ENCODE data around the gene CALML6. TPM values are rescaled to one million over a fixed set of nuclear protein-coding genes. Genes with fewer than 3 reads are reported as not detected.

The CALML6 gene
- total RNA-seq, 2 experiments from 2014 or later: 0.54 to 5.1 TPM

DNA sequence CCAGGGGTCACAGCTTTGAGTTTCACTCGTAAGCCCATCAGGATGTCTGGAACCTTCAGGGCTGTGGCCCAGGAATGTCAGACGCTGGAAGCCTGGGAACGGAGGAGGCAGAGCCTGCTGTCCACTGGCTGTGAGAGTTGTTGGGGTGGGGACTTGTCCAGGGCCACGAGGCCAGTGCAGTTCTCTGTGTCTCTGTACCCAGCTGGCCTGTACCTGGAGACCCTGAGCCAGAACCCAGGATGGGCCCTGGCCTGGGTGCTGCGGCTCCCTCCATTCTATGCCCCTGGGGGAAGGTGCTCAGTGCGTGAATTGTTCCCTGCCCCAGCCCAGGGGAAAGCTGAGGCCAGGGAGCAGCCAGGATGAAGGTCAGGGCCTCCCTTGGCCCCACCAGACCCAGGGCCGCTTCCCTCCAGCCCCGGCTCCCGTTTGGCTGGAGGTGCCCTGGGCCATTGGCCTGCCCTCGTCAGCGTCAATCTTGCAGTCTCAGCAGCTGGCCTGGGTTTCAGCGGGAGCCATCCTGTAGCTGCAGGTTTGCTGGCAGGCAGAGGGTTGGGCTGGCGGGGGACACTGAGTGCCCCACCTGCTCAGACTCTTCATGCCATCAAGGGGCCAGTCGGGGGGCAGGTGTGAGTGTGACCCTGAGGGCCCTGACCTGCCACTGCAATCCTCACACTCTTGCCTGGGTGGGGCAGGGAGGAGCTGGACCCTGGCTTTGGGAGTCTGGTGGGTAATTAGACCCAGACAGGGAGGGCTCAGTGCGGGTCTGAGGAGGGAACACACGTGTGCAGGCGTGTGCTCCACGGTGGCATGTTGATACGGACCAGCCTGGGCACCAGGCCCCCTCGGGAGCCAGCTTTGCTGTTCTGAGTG, 724 bp upstream of the CALML6 start:
- ChIA-PET POLR2A (no interaction called here), CTCF (ENCODE audit: unreplicated experiment) (no interaction called here)
- H3K9me2 ChIP-seq (ENCODE audit: insufficient read depth, low read length): no peaks in the 10 kb centered on the region
- no peak overlapping the region for H2AFZ ChIP-seq (ENCODE audit: low read length)
- no peak overlapping the region for H3K4me3 ChIP-seq (ENCODE audit: low read depth, low read length, poor library complexity, severe bottlenecking)
- intact Hi-C loops (cut with micrococcal nuclease; ENCODE audit: unreplicated experiment): no loop called here
- no TSS peak for BruUV-seq (replicated peaks)
- no peaks in the 10 kb centered on the region for H3K9me3 ChIP-seq (ENCODE audit: low read length)
- no peak overlapping the region for H3K27ac ChIP-seq (ENCODE audit: low read depth, low read length, poor library complexity, severe bottlenecking)
- TF ChIP-seq, protein P1, sequence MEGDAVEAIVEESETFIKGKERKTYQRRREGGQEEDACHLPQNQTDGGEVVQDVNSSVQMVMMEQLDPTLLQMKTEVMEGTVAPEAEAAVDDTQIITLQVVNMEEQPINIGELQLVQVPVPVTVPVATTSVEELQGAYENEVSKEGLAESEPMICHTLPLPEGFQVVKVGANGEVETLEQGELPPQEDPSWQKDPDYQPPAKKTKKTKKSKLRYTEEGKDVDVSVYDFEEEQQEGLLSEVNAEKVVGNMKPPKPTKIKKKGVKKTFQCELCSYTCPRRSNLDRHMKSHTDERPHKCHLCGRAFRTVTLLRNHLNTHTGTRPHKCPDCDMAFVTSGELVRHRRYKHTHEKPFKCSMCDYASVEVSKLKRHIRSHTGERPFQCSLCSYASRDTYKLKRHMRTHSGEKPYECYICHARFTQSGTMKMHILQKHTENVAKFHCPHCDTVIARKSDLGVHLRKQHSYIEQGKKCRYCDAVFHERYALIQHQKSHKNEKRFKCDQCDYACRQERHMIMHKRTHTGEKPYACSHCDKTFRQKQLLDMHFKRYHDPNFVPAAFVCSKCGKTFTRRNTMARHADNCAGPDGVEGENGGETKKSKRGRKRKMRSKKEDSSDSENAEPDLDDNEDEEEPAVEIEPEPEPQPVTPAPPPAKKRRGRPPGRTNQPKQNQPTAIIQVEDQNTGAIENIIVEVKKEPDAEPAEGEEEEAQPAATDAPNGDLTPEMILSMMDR (conservative IDR thresholded peaks at IDR 0.05; ENCODE audit: low read length): no peak
- no peak for TF ChIP-seq EZH2phosphoT487 (IDR thresholded peaks at IDR 0.05; ENCODE audit: borderline replicate concordance, low read depth, low read length)
- H3K79me2 ChIP-seq (ENCODE audit: insufficient read depth, low read depth, low read length): no peaks in the 10 kb centered on the region
- H3K36me3 ChIP-seq (ENCODE audit: insufficient read depth, low read length): no peaks in the 10 kb centered on the region
- DNase-seq (ENCODE audit: low spot score): no peak
- H4K20me1 ChIP-seq (ENCODE audit: insufficient read depth, low read length): no peaks in the 10 kb centered on the region
- H3K4me2 ChIP-seq (ENCODE audit: low read length): no peak overlapping the region
- peaks cover 19% of the 10 kb centered on the region for H3K4me1 ChIP-seq (ENCODE audit: insufficient read depth, low read length, poor library complexity, severe bottlenecking)

DNA sequence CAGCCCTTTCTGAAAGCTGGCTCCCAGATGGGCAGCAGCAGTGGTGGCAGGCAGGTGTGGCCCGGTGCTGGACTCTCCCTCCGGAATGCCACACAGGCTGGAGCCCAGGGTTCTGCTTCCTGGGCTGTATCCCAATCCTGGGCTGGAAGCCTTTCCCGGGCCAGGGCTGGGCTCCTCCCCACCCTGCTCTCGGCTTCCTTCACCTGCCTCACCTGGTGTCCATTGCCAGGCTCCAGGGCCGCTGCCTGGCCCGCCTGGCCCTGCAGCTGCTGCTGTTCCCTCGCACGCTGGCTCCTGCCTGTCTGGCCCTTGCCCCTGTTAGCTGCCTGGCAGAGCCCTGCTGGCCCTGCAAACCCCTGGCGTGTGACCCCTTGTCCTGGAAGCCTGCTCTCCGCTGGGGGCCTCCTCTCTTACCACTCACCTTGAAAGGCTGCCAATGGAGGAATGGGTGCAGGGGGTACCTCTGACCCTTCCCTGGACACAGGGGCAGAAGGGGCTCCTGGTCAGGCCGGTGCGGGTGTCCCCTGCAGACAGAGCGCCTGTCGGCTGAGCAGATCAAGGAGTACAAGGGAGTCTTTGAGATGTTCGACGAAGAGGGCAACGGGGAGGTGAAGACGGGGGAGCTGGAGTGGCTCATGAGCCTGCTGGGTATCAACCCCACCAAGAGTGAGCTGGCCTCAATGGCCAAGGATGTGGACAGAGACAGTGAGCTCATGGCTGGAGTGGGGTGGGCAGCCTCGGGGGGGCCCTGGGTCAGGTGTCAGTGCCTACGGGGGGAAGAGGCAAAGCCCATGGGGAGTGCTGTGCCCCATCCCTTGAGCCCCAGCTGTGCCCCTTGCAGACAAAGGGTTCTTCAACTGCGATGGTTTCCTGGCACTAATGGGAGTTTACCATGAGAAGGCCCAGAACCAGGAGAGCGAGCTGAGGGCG, 1.1 kb downstream of the CALML6 start:
- Histone ChIP-seq H3K9me2 (ENCODE audit: insufficient read depth, low read length) (no peaks in the 10 kb centered on the region), H3K79me2 (ENCODE audit: insufficient read depth, low read depth, low read length) (no peaks in the 10 kb centered on the region), H3K4me1 (ENCODE audit: insufficient read depth, low read length, poor library complexity, severe bottlenecking) (peaks cover 12% of the 10 kb centered on the region), H3K4me3 (ENCODE audit: low read depth, low read length, poor library complexity, severe bottlenecking) (no peak overlapping the region), H3K4me2 (ENCODE audit: low read length) (no peak overlapping the region), H4K20me1 (ENCODE audit: insufficient read depth, low read length) (no peaks in the 10 kb centered on the region), H3K9me3 (ENCODE audit: low read length) (no peaks in the 10 kb centered on the region), H3K27ac (ENCODE audit: low read depth, low read length, poor library complexity, severe bottlenecking) (no peak overlapping the region), H3K36me3 (ENCODE audit: insufficient read depth, low read length) (no peaks in the 10 kb centered on the region), H2AFZ (ENCODE audit: low read length) (no peak overlapping the region)
- intact Hi-C loops (cut with micrococcal nuclease; ENCODE audit: unreplicated experiment): no loop called here
- TF ChIP-seq EZH2phosphoT487 (IDR thresholded peaks at IDR 0.05; ENCODE audit: borderline replicate concordance, low read depth, low read length): no peak
- TF ChIP-seq, protein P1 (conservative IDR thresholded peaks at IDR 0.05; ENCODE audit: low read length): no peak
- no TSS peak for BruUV-seq (replicated peaks)
- no peak for DNase-seq (ENCODE audit: low spot score)
- POLR2A ChIA-PET: no interaction called here
- CTCF ChIA-PET (ENCODE audit: unreplicated experiment): no interaction called here

Data from OCI-LY7 (cell line).